HS-5 (cell line): Measurements from ENCODE around the gene B4GALT4.
"Not testable (repeated sequence)": the region's sequence is repeated elsewhere in the genome, so short reads cannot be mapped to it uniquely, and the experiment has no call there.

Source experiments
- DNase-seq: peaks from one replicate; pipeline ENCODE4 v3.0.0-alpha.2; 2012; ENCODE audit warnings: low read depth

The B4GALT4 gene

DNA sequence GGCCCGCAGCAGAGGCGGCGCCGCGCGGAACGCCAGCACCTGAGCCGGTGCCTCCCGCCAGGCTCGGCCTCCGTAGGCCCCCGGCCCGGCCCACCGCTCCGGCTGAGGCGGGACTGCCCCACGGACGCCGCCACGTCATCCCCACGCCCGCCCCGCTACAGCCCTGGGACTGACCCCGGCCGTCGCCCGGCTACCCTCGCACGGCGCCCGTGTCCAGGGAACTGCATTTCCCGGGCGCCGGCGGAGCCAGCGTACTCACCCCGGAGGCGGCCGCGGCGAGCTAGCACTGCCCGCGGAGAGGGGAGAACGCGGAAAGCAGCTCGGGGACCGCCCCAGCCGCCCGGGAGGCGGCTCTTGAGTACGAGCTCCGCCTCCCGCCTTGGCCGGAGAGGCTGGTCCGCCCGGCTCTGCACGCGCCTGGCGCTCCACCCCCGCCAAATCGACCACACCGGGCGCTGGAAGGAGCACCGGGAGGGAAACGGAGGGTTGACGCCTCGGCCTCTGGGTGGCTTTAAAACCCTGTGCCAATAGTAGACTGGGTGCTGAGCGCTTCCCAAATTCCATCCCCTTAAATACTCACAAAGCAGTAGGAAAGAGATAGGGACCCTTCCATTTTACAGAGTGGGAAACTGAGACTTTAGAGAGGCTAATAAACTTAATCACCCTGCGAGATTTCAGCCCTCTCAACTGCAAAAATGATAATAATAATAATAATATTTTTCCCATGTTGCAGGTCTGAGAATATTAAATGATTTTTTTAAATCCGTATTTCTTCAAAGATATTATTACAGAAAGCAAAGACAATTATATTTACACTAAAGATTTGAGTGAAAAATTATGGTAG lies at the start of gene B4GALT4:
Gene B4GALT4 (minus strand): TSS at position 288 of the 844 bp plus-strand sequence. CDS start 10,779 bp downstream, outside the sequence.
- no peak for DNase-seq

- DNase-seq, result no peak
Measured at GRCh38 chr3:119289404-119289770, 48.7 kb upstream of the B4GALT4 start.

- DNase-seq, result no peak
Measured at GRCh38 chr3:119288669-119289403, 48.2 kb upstream of the B4GALT4 start.

DNA sequence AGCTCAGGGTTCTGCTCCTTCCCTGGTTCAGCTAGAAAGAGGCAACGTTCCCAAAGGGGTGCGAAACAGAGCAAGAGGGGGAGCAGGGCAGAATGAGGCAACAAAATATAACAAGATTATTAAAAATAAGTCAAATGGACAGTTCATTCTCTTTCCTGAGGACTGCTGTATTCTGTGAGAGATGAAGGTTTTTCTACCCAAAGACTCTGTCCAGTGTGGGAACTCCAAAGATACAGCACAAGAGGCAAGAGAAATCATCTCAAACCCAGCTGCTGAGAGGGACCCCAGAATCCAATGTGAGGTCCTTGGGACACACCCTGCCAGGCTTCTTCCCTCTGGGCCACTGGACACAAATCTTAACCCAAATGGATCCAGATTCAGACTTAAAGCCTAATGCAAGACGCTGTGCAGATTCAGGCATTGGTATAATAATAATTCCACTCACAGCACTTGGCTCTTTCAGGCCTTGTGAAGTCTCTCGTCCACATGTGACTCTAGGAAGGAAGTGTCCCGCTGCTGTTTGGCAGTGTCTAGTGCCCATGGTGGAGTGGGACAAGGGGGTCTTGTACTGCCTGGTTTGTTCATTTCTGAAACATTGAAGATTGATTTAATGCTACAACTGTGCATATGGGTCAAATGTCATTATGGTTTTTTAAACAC lies 39.0 kb upstream of the B4GALT4 start:
- DNase-seq, result no peak

- no peak for DNase-seq
Measured at GRCh38 chr3:119279101-119279554, 38.5 kb upstream of the B4GALT4 start.

GRCh38 chr3:119276680-119277079 lies 36.0 kb upstream of the B4GALT4 start:
- DNase-seq, result no peak

DNA sequence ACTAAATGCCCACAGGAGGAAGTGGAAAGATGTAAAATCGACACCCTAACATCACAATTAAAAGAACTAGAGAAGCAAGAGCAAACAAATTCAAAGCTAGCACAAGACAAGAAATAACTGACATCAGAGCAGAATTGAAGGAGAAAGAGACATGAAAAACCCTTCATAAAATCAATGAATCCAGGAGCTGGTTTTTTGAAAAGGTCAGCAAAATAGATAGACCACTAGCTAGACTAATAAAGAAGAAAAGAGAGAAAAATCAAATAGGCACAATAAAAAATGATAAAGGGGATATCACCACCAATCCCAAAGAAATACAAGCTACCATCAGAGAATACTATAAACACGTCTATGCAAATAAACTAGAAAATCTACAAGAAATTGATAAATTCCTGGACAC lies 29.5 kb upstream of the B4GALT4 start:
- not testable (repeated sequence) for DNase-seq

DNA sequence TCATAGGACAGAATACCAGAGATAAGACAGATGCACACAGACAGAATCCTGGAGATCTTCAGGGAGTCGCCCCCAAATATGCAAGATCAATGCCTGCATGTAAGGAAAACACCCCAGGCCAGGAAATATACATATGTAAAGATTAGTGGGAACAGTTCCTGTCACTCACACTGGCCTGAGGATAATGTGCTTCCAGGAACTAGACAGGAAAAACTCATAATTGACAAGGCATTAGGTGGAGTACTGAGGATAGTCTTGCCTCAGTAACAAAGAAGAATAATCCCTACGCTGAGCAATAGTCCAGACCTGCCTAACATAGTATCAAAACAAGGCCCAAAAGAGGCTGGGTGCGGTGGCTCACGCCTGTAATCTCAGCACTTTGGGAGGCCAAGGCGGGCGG lies 20.4 kb upstream of the B4GALT4 start:
- no peak for DNase-seq

DNA sequence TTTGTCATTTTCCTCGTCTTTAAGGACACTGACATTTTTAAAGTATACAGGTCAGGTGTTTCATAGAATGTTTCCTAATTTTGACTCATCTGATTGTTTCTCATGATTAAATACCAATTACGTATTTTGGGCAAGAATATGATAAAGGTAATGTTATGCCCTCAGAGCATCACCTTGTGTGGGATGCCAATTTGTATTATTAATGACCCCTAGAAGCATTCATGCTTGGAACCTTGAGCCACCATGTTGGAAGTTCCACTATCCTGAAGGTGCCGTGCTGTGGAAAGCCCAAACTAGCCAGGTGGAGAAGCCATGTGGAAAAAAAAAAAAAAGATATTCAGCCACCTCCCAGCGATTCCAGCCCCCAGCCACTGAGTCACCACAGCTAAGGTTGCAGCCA lies 19.1 kb upstream of the B4GALT4 start:
- no peak for DNase-seq

DNA sequence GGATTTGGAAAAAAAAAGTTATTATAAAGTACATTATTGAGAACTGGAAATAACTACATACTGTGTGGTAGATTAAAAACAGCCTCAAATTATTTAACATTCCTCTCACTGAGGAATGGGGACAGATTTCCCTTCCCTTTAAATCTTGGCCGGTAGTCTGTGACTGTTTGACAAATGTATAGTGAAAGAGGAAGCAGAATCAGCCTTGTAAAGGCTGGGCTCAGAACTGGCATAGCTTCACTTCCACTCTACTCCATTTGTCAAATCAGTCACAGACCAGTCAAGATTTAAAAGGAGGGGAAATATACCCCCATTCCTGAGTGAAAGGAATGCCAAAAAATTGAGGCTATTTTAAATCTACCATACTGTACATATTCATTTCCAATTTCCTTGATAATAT lies 18.2 kb upstream of the B4GALT4 start:
- no peak for DNase-seq

- DNase-seq, result no peak
Measured at GRCh38 chr3:119257654-119258410, 17.2 kb upstream of the B4GALT4 start.

- no peak for DNase-seq
Measured at GRCh38 chr3:119257111-119257510, 16.4 kb upstream of the B4GALT4 start.

GRCh38 chr3:119255214-119255613 lies 14.5 kb upstream of the B4GALT4 start:
- no peak for DNase-seq

DNA sequence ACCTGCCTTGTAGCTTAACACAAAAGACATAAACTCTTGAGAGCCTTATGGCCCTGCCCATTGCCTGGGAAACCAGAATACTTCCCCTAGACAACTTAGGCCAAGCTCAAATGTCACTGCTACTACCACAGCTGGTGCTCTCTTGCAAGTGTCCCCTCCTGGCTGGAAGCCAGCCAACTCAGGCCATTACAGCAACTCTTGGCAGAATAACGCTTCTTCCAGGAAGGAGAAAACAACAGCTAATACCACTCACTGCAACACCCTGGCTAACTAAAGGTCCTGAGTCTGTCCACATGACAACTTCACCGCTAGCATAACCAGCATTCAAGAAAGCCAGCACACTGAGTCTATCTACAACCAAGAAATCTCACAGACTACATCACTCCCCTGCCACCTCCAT lies 5.1 kb upstream of the B4GALT4 start:
- no peak for DNase-seq

GRCh38 chr3:119243712-119244111 lies 3.0 kb upstream of the B4GALT4 start:
- no peak for DNase-seq

GRCh38 chr3:119243058-119243529 lies 2.4 kb upstream of the B4GALT4 start:
- not testable (repeated sequence) for DNase-seq

- not testable (repeated sequence) for DNase-seq
Measured at GRCh38 chr3:119242387-119243057, 1.8 kb upstream of the B4GALT4 start.

- DNase-seq, result no peak
Measured at GRCh38 chr3:119240101-119240590, 532 bp downstream of the B4GALT4 start.

DNA sequence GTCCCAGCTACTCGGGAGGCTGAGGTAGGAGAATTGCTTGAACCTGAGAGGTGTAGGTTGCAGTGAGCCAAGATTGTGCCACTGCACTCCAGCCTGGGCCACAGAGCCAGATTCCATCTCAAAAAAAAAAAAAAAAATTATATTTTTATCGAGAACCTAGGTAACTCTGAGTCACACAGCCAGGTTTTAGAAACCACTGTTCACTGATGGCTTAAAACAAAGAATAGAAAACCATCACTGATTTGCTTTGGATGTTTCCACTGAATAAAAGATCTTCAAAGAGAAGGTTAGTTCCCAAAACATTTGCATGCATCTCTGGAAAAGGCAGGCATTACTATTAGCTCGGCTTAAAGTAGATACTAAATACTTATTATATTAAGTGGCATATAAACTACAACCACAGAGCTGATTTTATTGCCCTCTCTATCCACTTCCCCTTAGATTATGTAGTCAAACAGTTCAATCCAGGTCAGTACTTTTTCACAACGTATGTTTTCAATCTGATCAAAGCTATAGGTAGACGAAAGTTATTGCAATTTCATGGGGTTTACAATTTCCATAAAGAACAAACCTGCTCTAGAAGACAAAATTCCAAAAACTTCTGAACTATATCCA lies 1.4 kb downstream of the B4GALT4 start:
- DNase-seq, result no peak

DNA sequence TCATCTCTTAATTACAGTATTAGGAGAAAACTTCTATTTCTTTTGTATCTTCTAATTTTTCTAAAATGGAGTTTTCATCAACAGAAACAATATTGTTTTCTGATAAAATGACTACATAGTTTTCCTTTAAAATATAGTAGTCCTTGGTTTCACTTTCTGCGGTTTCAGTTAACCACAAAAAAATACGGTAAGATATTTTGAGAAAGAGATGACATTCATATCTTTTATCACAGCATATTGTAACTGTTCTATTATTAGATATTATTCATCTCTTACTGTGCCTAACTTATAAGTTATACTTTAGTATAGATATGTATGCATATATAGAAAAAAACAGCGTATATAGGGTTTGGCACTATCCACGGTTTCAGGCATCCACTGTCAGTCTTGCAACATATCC lies 2.3 kb downstream of the B4GALT4 start:
- no peak for DNase-seq

GRCh38 chr3:119237299-119237698 lies 3.4 kb downstream of the B4GALT4 start:
- DNase-seq, result no peak
